HG03439 (cell line): Measurements from ENCODE around the gene CHRM5.

ENCODE experiments used
- ATAC-seq: cut with Tn5 transposase; IDR thresholded peaks from one replicate; pipeline ENCODE4 v1.9.1; 2021; ENCODE audit warnings: mild to moderate bottlenecking, moderate library complexity; ENCODE audit not compliant: unreplicated experiment

CHRM5 gene

GRCh38 chr15:33968224-33968623, at the start of gene CHRM5:
TSS of gene CHRM5 (plus strand) at chr15:33968497. CDS start at chr15:34062718, 94,221 bp downstream.
- ATAC-seq: no peak

GRCh38 chr15:33923446-33923845, 44.9 kb upstream of the CHRM5 start:
- ATAC-seq: no peak

GRCh38 chr15:33926260-33926659, 42.0 kb upstream of the CHRM5 start:
- ATAC-seq: no peak

GRCh38 chr15:33932734-33933133, 35.6 kb upstream of the CHRM5 start:
- ATAC-seq: no peak

- no peak for ATAC-seq
These were observed 33.9 kb upstream of the CHRM5 start for GRCh38 chr15:33934396-33934795.

GRCh38 chr15:33934921-33935320, 33.4 kb upstream of the CHRM5 start:
- no peak for ATAC-seq

GRCh38 chr15:33941279-33942063, 26.8 kb upstream of the CHRM5 start:
- no peak for ATAC-seq

GRCh38 chr15:33946152-33946551, 22.1 kb upstream of the CHRM5 start:
- no peak for ATAC-seq

- ATAC-seq: no peak
These were observed 12.4 kb upstream of the CHRM5 start for GRCh38 chr15:33955945-33956344.

GRCh38 chr15:33956397-33956796, 11.9 kb upstream of the CHRM5 start:
- no peak for ATAC-seq

- no peak for ATAC-seq
These were observed 8.3 kb upstream of the CHRM5 start for GRCh38 chr15:33959844-33960548.

- no peak for ATAC-seq
These were observed 7.8 kb upstream of the CHRM5 start for GRCh38 chr15:33960549-33960935.

GRCh38 chr15:33963831-33964664, 4.2 kb upstream of the CHRM5 start:
- no peak for ATAC-seq

- no peak for ATAC-seq
These were observed 3.6 kb upstream of the CHRM5 start for GRCh38 chr15:33964665-33965040.

GRCh38 chr15:33968821-33969220, 524 bp downstream of the CHRM5 start:
- no peak for ATAC-seq

GRCh38 chr15:33971811-33972210, 3.5 kb downstream of the CHRM5 start:
- ATAC-seq: no peak

- no peak for ATAC-seq
These were observed 6.8 kb downstream of the CHRM5 start for GRCh38 chr15:33975022-33975565.

- ATAC-seq: no peak
These were observed 11.9 kb downstream of the CHRM5 start for GRCh38 chr15:33980159-33980558.

GRCh38 chr15:33982516-33982915, 14.2 kb downstream of the CHRM5 start:
- no peak for ATAC-seq

GRCh38 chr15:33985287-33985686, 17.0 kb downstream of the CHRM5 start:
- ATAC-seq: no peak

GRCh38 chr15:33985751-33986150, 17.5 kb downstream of the CHRM5 start:
- no peak for ATAC-seq
